HEK293 (cell line): Measurements from ENCODE around the gene SFXN1.

Experiments used
- CTCF ChIA-PET: fragments of 350-600 bp; formaldehyde crosslinking; extraction: SDS; loops from one replicate; lab custom pipeline; 2021; ENCODE audit warnings: antibody characterized with exemption; lab: Yijun Ruan, JAX
- POLR2A ChIA-PET: fragments of 300-600 bp; formaldehyde crosslinking; extraction: SDS; loops from one replicate; lab custom pipeline; 2020; ENCODE audit warnings: antibody characterized with exemption, inconsistent platforms; lab: Yijun Ruan, JAX
- H3K27ac ChIP-seq: fragments of 200-500 bp; sonication (Bioruptor generic); 2 replicates; pipeline ENCODE4 v1.5.1; 2014; ENCODE audit warnings: low read depth, low read length, control low read depth, inconsistent platforms; ENCODE audit errors: extremely low read depth
- H3K36me3 ChIP-seq, 2 experiments: fragments of 200-500 bp in 1 of 2; sonication (Bioruptor generic) in 1 of 2; 1 replicate in 1 of 2; 2 replicates in 1 of 2; pipeline ENCODE4 v1.5.1; 2014 to 2017; ENCODE audit warnings: inconsistent platforms in 2 of 2, low read length in 2 of 2; ENCODE audit not compliant: control insufficient read depth in 2 of 2, insufficient read depth in 1 of 2
- H3K4me1 ChIP-seq: fragments of 200-500 bp; sonication (Bioruptor generic); 2 replicates; pipeline ENCODE4 v1.5.1; 2014; ENCODE audit warnings: mild to moderate bottlenecking, low read length, inconsistent platforms; ENCODE audit not compliant: control insufficient read depth, insufficient read depth
- H3K4me3 ChIP-seq: 2 replicates; pipeline ENCODE4 v1.5.1; 2011; ENCODE audit warnings: low read depth, mild to moderate bottlenecking, control low read depth, low read length, moderate library complexity
- H3K9me3 ChIP-seq: fragments of 200-500 bp; sonication (Bioruptor generic); 2 replicates; pipeline ENCODE4 v1.5.1; 2014; ENCODE audit warnings: low read depth, low read length, inconsistent platforms; ENCODE audit not compliant: control insufficient read depth, insufficient read depth
- BCL11A ChIP-seq: fragments of 450-650 bp; formaldehyde crosslinking; IDR thresholded peaks from 2 replicates; pipeline ENCODE4 v1.5.1; 2016; ENCODE audit warnings: low read depth, missing biosample characterization, missing genetic modification characterization
- KLF16 ChIP-seq: fragments of 450-650 bp; formaldehyde crosslinking; IDR thresholded peaks from 2 replicates; pipeline ENCODE4 v1.5.1; 2017; ENCODE audit warnings: missing biosample characterization, missing genetic modification characterization
- KLF9 ChIP-seq: fragments of 450-650 bp; formaldehyde crosslinking; IDR thresholded peaks from 2 replicates; pipeline ENCODE4 v1.5.1; 2016; ENCODE audit warnings: missing biosample characterization, missing genetic modification characterization, low read depth
- PBX3 ChIP-seq: sonication (generic); formaldehyde crosslinking; IDR thresholded peaks from 2 replicates; pipeline ENCODE4 v1.8.1; 2022; ENCODE audit warnings: mild to moderate bottlenecking, moderate library complexity, missing genetic modification reagents
- SALL2 ChIP-seq: fragments of 450-650 bp; formaldehyde crosslinking; IDR thresholded peaks from 2 replicates; pipeline ENCODE4 v1.5.0; 2017; ENCODE audit warnings: missing biosample characterization, mild to moderate bottlenecking, missing genetic modification characterization, borderline replicate concordance
- SCRT1 ChIP-seq: fragments of 450-650 bp; formaldehyde crosslinking; IDR thresholded peaks from 2 replicates; pipeline ENCODE4 v1.5.1; 2016; ENCODE audit warnings: missing biosample characterization, missing genetic modification characterization, borderline replicate concordance
- SCRT2 ChIP-seq: fragments of 450-650 bp; formaldehyde crosslinking; IDR thresholded peaks from 2 replicates; pipeline ENCODE4 v1.5.1; 2016; ENCODE audit warnings: missing biosample characterization, missing genetic modification characterization
- SP3 ChIP-seq: fragments of 450-650 bp; formaldehyde crosslinking; IDR thresholded peaks from 2 replicates; pipeline ENCODE4 v1.5.1; 2016; ENCODE audit warnings: missing biosample characterization, missing genetic modification characterization
- WT1 ChIP-seq: fragments of 450-650 bp; formaldehyde crosslinking; IDR thresholded peaks from 2 replicates; pipeline ENCODE4 v1.5.1; 2016; ENCODE audit warnings: missing biosample characterization, missing genetic modification characterization
- ZBTB6 ChIP-seq: fragments of 450-650 bp; formaldehyde crosslinking; IDR thresholded peaks from 2 replicates; pipeline ENCODE4 v1.5.1; 2017; ENCODE audit warnings: missing biosample characterization, missing genetic modification characterization
- ZFHX2 ChIP-seq: fragments of 450-650 bp; formaldehyde crosslinking; conservative IDR thresholded peaks from 2 replicates; pipeline ENCODE4 v1.5.1; 2016; ENCODE audit warnings: missing biosample characterization, missing genetic modification characterization
- ZNF132 ChIP-seq: fragments of 450-650 bp; formaldehyde crosslinking; IDR thresholded peaks from 2 replicates; pipeline ENCODE4 v1.5.1; 2017; ENCODE audit warnings: missing biosample characterization, missing genetic modification characterization, borderline replicate concordance
- ZNF140 ChIP-seq: fragments of 450-650 bp; formaldehyde crosslinking; IDR thresholded peaks from 2 replicates; pipeline ENCODE4 v1.5.1; 2016; ENCODE audit warnings: missing biosample characterization, missing genetic modification characterization
- ZNF146 ChIP-seq: fragments of 450-650 bp; formaldehyde crosslinking; IDR thresholded peaks from 2 replicates; pipeline ENCODE4 v1.5.1; 2016; ENCODE audit warnings: missing biosample characterization, missing genetic modification characterization
- ZNF155 ChIP-seq: fragments of 450-650 bp; formaldehyde crosslinking; IDR thresholded peaks from 2 replicates; pipeline ENCODE4 v1.5.1; 2016; ENCODE audit warnings: missing biosample characterization, missing genetic modification characterization
- ZNF202 ChIP-seq: fragments of 450-650 bp; formaldehyde crosslinking; IDR thresholded peaks from 2 replicates; pipeline ENCODE4 v1.5.1; 2016; ENCODE audit warnings: missing biosample characterization, missing genetic modification characterization, borderline replicate concordance
- ZNF223 ChIP-seq: fragments of 450-650 bp; formaldehyde crosslinking; IDR thresholded peaks from 2 replicates; pipeline ENCODE4 v1.5.1; 2016; ENCODE audit warnings: missing biosample characterization, missing genetic modification characterization
- ZNF24 ChIP-seq: fragments of 450-650 bp; formaldehyde crosslinking; IDR thresholded peaks from 2 replicates; pipeline ENCODE4 v1.5.1; 2016; ENCODE audit warnings: missing biosample characterization, missing genetic modification characterization
- ZNF292 ChIP-seq: fragments of 450-650 bp; formaldehyde crosslinking; IDR thresholded peaks from 2 replicates; pipeline ENCODE4 v1.5.1; 2016; ENCODE audit warnings: low read depth, missing biosample characterization, missing genetic modification characterization, borderline replicate concordance
- ZNF391 ChIP-seq: fragments of 450-650 bp; formaldehyde crosslinking; IDR thresholded peaks from 2 replicates; pipeline ENCODE4 v1.5.1; 2016; ENCODE audit warnings: low read depth, missing biosample characterization, missing genetic modification characterization, borderline replicate concordance
- ZNF514 ChIP-seq: fragments of 450-650 bp; formaldehyde crosslinking; IDR thresholded peaks from 2 replicates; pipeline ENCODE4 v1.5.1; 2016; ENCODE audit warnings: missing biosample characterization, missing genetic modification characterization
- ZNF521 ChIP-seq: fragments of 450-650 bp; formaldehyde crosslinking; IDR thresholded peaks from 2 replicates; pipeline ENCODE4 v1.5.1; 2017; ENCODE audit warnings: missing biosample characterization, mild to moderate bottlenecking, missing genetic modification characterization
- ZNF544 ChIP-seq: fragments of 450-650 bp; formaldehyde crosslinking; IDR thresholded peaks from 2 replicates; pipeline ENCODE4 v1.5.0; 2017; ENCODE audit warnings: missing biosample characterization, missing genetic modification characterization
- ZNF548 ChIP-seq: fragments of 450-650 bp; formaldehyde crosslinking; IDR thresholded peaks from 2 replicates; pipeline ENCODE4 v1.5.1; 2016; ENCODE audit warnings: missing biosample characterization, missing genetic modification characterization
- ZNF561 ChIP-seq: fragments of 450-650 bp; IDR thresholded peaks from 2 replicates; pipeline ENCODE4 v1.5.1; 2018; ENCODE audit warnings: missing biosample characterization, missing genetic modification characterization, borderline replicate concordance
- ZNF664 ChIP-seq: fragments of 450-650 bp; formaldehyde crosslinking; IDR thresholded peaks from 2 replicates; pipeline ENCODE4 v1.5.1; 2016; ENCODE audit warnings: missing biosample characterization, missing genetic modification characterization
- ZNF768 ChIP-seq: fragments of 450-650 bp; formaldehyde crosslinking; IDR thresholded peaks from 2 replicates; pipeline ENCODE4 v1.5.1; 2018; ENCODE audit warnings: missing biosample characterization, mild to moderate bottlenecking, missing genetic modification characterization
- ZNF791 ChIP-seq: fragments of 450-650 bp; formaldehyde crosslinking; IDR thresholded peaks from 2 replicates; pipeline ENCODE4 v1.5.1; 2016; ENCODE audit warnings: missing biosample characterization, missing genetic modification characterization

Gene SFXN1

GRCh38 chr5:175484322-175484721 is 6.0 kb downstream of the SFXN1 start:
- CTCF ChIA-PET, result no interaction called here
- Histone ChIP-seq H3K27ac (no peak overlapping the region), H3K9me3 (no peaks in the 10 kb centered on the region), H3K4me3 (no peak overlapping the region), H3K4me1 (no peaks in the 10 kb centered on the region), H3K36me3 (peaks cover 26 to 79% of the 10 kb centered on the region in 2 experiments)
- TF ChIP-seq ZNF202 (tag by site-specific recombination) (peak; percentile 93; the same call in 1 of the 2 replicates), SCRT1 (tag by site-specific recombination) (no peak)
- POLR2A ChIA-PET, result no interaction called here

GRCh38 chr5:175484829-175485228 is 6.5 kb downstream of the SFXN1 start:
- no peak for TF ChIP-seq ZNF514
- TF ChIP-seq ZNF292, result no peak
- TF ChIP-seq WT1 (tag by site-specific recombination), result no peak
- no peak for TF ChIP-seq ZFHX2 (tag by site-specific recombination)
- no peak for TF ChIP-seq SCRT2 (tag by site-specific recombination)
- peaks cover 26 to 84% of the 10 kb centered on the region in 2 experiments for H3K36me3 ChIP-seq
- H3K4me3 ChIP-seq, result no peak overlapping the region
- H3K9me3 ChIP-seq, result no peaks in the 10 kb centered on the region
- no peaks in the 10 kb centered on the region for H3K4me1 ChIP-seq
- CTCF ChIA-PET, result no interaction called here
- no peak overlapping the region for H3K27ac ChIP-seq
- POLR2A ChIA-PET, result no interaction called here

- Histone ChIP-seq H3K9me3 (no peaks in the 10 kb centered on the region), H3K36me3 (peaks cover 26 to 87% of the 10 kb centered on the region in 2 experiments), H3K4me1 (no peaks in the 10 kb centered on the region), H3K4me3 (no peak overlapping the region), H3K27ac (no peak overlapping the region)
- ChIA-PET POLR2A (no interaction called here), CTCF (interaction anchor here (0.6 kb wide), 1 partner anchor 537 kb away, joined by 3 read pairs; no protein-coding TSS in a partner anchor)
- TF ChIP-seq ZNF391 (tag by site-specific recombination), result no peak
- TF ChIP-seq ZNF664 (tag by site-specific recombination), result 0 out of 2 replicates have a peak, but pooled peaks have one; percentile 1
Observed at GRCh38 chr5:175485631-175486030, 7.3 kb downstream of the SFXN1 start.

DNA sequence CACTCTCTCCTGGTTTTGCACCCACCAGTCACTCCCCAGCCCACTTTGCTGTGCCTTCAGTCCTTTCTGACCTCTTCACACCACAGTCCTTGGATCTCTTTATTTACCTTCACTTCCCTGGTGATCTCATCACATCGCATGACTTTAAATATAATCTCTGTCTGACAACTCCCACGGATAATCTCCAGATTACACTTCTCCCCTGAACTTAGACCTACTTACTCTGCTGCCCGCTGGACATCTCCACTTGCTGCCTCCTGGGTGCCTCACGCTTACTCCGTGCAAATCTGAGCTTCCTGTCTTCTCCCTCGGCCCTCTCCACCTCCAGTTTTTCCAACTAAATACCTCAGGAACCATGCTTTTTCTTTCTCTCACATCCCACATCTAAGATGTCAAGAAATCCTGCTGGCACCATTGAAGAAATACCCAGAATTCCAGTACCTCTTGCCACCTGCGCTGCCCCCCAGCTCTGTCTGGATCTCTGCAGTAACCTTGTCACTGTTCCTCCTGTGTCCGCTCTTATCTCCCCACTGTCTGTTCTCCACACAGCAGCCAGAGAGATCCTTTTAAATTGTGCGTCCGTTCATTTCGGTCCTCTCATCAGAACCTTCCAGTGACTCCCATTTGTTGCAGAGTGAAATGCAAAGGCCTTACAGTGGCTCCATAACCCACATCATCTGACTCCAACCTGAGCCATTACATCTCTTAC is 9.3 kb downstream of the SFXN1 start:
- Histone ChIP-seq H3K9me3 (no peaks in the 10 kb centered on the region), H3K27ac (no peak overlapping the region), H3K4me1 (no peaks in the 10 kb centered on the region), H3K4me3 (no peak overlapping the region), H3K36me3 (peaks cover 36 to 83% of the 10 kb centered on the region in 2 experiments)
- CTCF ChIA-PET, result interaction anchor here (0.6 kb wide), 1 partner anchor 535 kb away, joined by 3 read pairs; no protein-coding TSS in a partner anchor
- POLR2A ChIA-PET, result interaction anchor here (0.8 kb wide), 1 partner anchor 9 kb away, joined by 3 read pairs; the partner anchor contains the start of gene SFXN1
- TF ChIP-seq ZNF544 (tag by site-specific recombination) (no peak), ZNF155 (tag by site-specific recombination) (no peak), ZNF768 (tag by site-specific recombination) (no peak), BCL11A (no peak), KLF16 (tag by site-specific recombination) (no peak), ZNF146 (tag by site-specific recombination) (no peak), ZNF140 (tag by site-specific recombination) (no peak), ZNF521 (tag by site-specific recombination) (no peak), SALL2 (tag by site-specific recombination) (no peak), ZNF132 (tag by site-specific recombination) (no peak), SP3 (tag by site-specific recombination) (no peak), ZNF791 (tag by site-specific recombination) (no peak), PBX3 (no peak), ZNF548 (no peak), ZBTB6 (tag by site-specific recombination) (no peak), ZNF223 (no peak), ZNF24 (tag by site-specific recombination) (no peak), KLF9 (tag by site-specific recombination) (no peak), ZNF561 (no peak)
